ENCODE measurements around the gene PER3. TPM values are rescaled to one million over a fixed set of nuclear protein-coding genes. Genes with fewer than 3 reads are reported as not detected.

Gene PER3
- total RNA-seq, 4 donors from 2014 or later, result 21.6 to 49.8 (median 35.8) TPM

- Histone ChIP-seq H3K4me3 (no peak overlapping the region), H3K4me1 (peaks cover 0 to 11% (median 0%) of the 10 kb centered on the region in 4 donors), H3K27me3 (no peaks in the 10 kb centered on the region), H3K27ac (no peak overlapping the region), H3K36me3 (peaks cover 4 to 71% (median 13%) of the 10 kb centered on the region in 3 donors), H3K9me3 (no peaks in the 10 kb centered on the region)
- TF ChIP-seq, protein P1, sequence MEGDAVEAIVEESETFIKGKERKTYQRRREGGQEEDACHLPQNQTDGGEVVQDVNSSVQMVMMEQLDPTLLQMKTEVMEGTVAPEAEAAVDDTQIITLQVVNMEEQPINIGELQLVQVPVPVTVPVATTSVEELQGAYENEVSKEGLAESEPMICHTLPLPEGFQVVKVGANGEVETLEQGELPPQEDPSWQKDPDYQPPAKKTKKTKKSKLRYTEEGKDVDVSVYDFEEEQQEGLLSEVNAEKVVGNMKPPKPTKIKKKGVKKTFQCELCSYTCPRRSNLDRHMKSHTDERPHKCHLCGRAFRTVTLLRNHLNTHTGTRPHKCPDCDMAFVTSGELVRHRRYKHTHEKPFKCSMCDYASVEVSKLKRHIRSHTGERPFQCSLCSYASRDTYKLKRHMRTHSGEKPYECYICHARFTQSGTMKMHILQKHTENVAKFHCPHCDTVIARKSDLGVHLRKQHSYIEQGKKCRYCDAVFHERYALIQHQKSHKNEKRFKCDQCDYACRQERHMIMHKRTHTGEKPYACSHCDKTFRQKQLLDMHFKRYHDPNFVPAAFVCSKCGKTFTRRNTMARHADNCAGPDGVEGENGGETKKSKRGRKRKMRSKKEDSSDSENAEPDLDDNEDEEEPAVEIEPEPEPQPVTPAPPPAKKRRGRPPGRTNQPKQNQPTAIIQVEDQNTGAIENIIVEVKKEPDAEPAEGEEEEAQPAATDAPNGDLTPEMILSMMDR (IDR thresholded peaks at IDR 0.05), result no peak
- no peak for TF ChIP-seq EP300 (IDR thresholded peaks at IDR 0.05)
- no peak for TF ChIP-seq POLR2A (IDR thresholded peaks at IDR 0.05)
- no peak for DNase-seq (ENCODE audit: low spot score in 2 of 2)
Observed at GRCh38 chr1:7833035-7833434, 48.9 kb downstream of the PER3 start.

DNA sequence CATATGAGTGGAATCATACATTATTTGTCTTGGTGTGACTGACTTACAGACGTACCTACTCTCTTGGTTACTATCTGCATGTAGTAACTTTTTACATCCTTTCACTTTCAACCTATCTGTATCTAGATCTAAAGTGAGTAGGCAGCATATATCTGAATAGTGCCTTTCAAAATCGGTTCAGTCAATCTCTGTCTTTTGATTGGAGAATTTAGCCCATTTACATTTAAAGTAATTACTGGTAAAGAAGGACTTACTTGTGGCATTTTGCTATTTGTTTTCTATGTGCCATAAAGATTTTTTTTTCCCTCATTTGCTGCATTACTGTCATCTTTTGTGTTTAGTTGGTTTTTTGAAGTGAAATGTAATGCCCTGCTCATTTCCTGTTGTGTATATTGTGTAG lies 54.6 kb downstream of the PER3 start:
- Histone ChIP-seq H3K36me3 (peaks cover 5 to 98% (median 22%) of the 10 kb centered on the region in 3 donors), H3K9me3 (peaks cover 0 to 20% (median 2%) of the 10 kb centered on the region in 4 donors), H3K4me1 (no peaks in the 10 kb centered on the region), H3K27ac (no peak overlapping the region), H3K27me3 (no peaks in the 10 kb centered on the region), H3K4me3 (no peak overlapping the region)
- DNase-seq (ENCODE audit: low spot score in 2 of 2), result no peak
- TF ChIP-seq POLR2A (IDR thresholded peaks at IDR 0.05) (no peak), EP300 (IDR thresholded peaks at IDR 0.05) (no peak)
- TF ChIP-seq, protein P1 (IDR thresholded peaks at IDR 0.05), result no peak
- WGBS, 2 donors, result 96 to 99% methylated on average over 2 of the region's 2 CpGs

- no peak overlapping the region for H3K27ac ChIP-seq
- no peak overlapping the region for H3K4me3 ChIP-seq
- H3K36me3 ChIP-seq, result peaks cover 5 to 98% (median 22%) of the 10 kb centered on the region in 3 donors
- WGBS, 2 donors, result 98 to 99% methylated on average over 3 of the region's 3 CpGs
- no peak for DNase-seq (ENCODE audit: low spot score in 2 of 2)
- TF ChIP-seq, protein P1 (IDR thresholded peaks at IDR 0.05), result no peak
- TF ChIP-seq POLR2A (IDR thresholded peaks at IDR 0.05), result no peak
- TF ChIP-seq EP300 (IDR thresholded peaks at IDR 0.05), result no peak
- no peaks in the 10 kb centered on the region for H3K4me1 ChIP-seq
- peaks cover 0 to 20% (median 2%) of the 10 kb centered on the region in 4 donors for H3K9me3 ChIP-seq
- H3K27me3 ChIP-seq, result no peaks in the 10 kb centered on the region
Observed at GRCh38 chr1:7839526-7839925, 55.4 kb downstream of the PER3 start.

DNA sequence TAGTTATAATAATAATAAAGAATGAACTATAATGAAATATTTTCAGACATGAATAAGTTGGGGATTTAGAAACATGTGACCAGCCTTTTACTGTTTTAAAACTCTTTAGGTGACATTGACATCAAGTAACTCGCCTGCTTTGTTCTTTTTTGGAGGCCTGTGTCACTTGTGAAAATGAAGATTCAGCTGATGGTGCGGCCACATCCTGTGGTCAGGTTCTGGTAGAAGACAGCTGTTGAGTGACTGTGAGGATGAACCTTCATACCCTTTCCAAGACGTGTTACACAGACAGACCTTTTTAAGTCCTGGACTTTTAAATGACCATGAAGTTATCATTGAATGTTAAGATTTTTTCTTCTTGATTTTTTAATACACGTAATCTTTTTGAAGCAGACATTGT lies 58.4 kb downstream of the PER3 start:
- Histone ChIP-seq H3K27me3 (no peaks in the 10 kb centered on the region), H3K9me3 (peaks cover 0 to 20% (median 2%) of the 10 kb centered on the region in 4 donors), H3K36me3 (peaks cover 5 to 79% (median 13%) of the 10 kb centered on the region in 3 donors), H3K4me3 (no peak overlapping the region), H3K4me1 (no peaks in the 10 kb centered on the region), H3K27ac (no peak overlapping the region)
- TF ChIP-seq EP300 (IDR thresholded peaks at IDR 0.05) (no peak), POLR2A (IDR thresholded peaks at IDR 0.05) (no peak)
- TF ChIP-seq, protein P1 (IDR thresholded peaks at IDR 0.05), result no peak
- 85 to 89% methylated on average over 4 of the region's 4 CpGs for WGBS, 2 donors
- DNase-seq (ENCODE audit: low spot score in 2 of 2), result no peak

DNA sequence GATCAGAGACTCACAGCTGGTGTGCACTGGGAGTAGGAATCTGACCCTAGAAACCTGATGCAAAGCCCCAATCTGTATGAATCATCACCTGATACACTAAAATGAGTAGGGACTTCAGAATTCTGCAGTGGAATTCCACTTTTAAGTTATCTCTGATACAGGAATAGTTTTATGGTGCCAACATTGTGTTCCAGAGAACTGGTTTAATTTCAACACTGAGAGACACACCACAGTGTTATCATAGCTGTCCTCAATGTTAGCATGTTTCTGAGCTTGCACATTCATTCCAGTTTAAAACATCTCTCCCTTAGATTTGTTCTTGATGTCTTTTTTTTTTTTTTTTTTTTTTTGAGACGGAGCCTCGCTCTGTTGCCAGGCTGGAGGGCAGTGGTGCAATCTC lies 61.7 kb downstream of the PER3 start:
- no peak for DNase-seq (ENCODE audit: low spot score in 2 of 2)
- TF ChIP-seq EP300 (IDR thresholded peaks at IDR 0.05), result no peak
- no peak for TF ChIP-seq POLR2A (IDR thresholded peaks at IDR 0.05)
- TF ChIP-seq, protein P1 (IDR thresholded peaks at IDR 0.05), result no peak
- WGBS, 2 donors, result 93% methylated on average over 2 of the region's 2 CpGs
- no peaks in the 10 kb centered on the region for H3K27me3 ChIP-seq
- no peaks in the 10 kb centered on the region for H3K9me3 ChIP-seq
- no peak overlapping the region for H3K27ac ChIP-seq
- H3K4me1 ChIP-seq, result no peaks in the 10 kb centered on the region
- no peak overlapping the region for H3K4me3 ChIP-seq
- H3K36me3 ChIP-seq, result peaks cover 0 to 54% (median 0%) of the 10 kb centered on the region in 3 donors
